Common myeloid progenitor, CD34-positive (primary cell): ENCODE results near the gene DLG4.

Source experiments
- CTCF ChIA-PET: fragments of 350-600 bp; sonication (Branson Sonifier 250); formaldehyde crosslinking; loops from one replicate; lab custom pipeline; 2021; ENCODE audit warnings: antibody characterized with exemption; lab: Charles Lee
- POLR2A ChIA-PET: fragments of 350-600 bp; sonication (Branson Sonifier 250); formaldehyde crosslinking; loops from one replicate; lab custom pipeline; 2021; ENCODE audit warnings: antibody characterized with exemption; lab: Charles Lee
- DNase-seq, 3 donors: peaks; one replicate each; pipeline versions ENCODE4 v3.0.0 to v3.0.0-alpha.2; 2013
- H3K27ac ChIP-seq, 2 experiments: 1 replicate in 1 of 2; 2 replicates in 1 of 2; pipeline ENCODE4 v1.7.0; 2013; ENCODE audit warnings: inconsistent platforms in 2 of 2, low read length in 2 of 2, mild to moderate bottlenecking in 2 of 2, low read depth in 1 of 2, moderate library complexity in 1 of 2; ENCODE audit not compliant: severe bottlenecking in 2 of 2, insufficient read depth in 1 of 2, poor library complexity in 1 of 2
- H3K27me3 ChIP-seq, 5 experiments: replicated peaks in 2 of 5; 1 replicate in 3 of 5; 2 replicates in 2 of 5; pipeline versions ENCODE4 v1.6.1 to v1.7.0; 2013; ENCODE audit warnings: low read length in 4 of 5, mild to moderate bottlenecking in 2 of 5, moderate library complexity in 2 of 5, inconsistent platforms in 1 of 5; ENCODE audit not compliant: insufficient read depth in 5 of 5, control insufficient read depth in 4 of 5
- H3K36me3 ChIP-seq, 4 experiments: 1 replicate in 2 of 4; 2 replicates in 2 of 4; pipeline versions ENCODE4 v1.6.1 to v1.7.0; 2013; ENCODE audit warnings: low read length in 3 of 4, control low read depth in 1 of 4, mild to moderate bottlenecking in 1 of 4; ENCODE audit not compliant: control insufficient read depth in 4 of 4, insufficient read depth in 4 of 4
- H3K4me1 ChIP-seq, 4 experiments: 1 replicate in 3 of 4; 2 replicates in 1 of 4; pipeline versions ENCODE4 v1.6.1 to v1.7.1; 2013; ENCODE audit warnings: low read length in 3 of 4, mild to moderate bottlenecking in 3 of 4, control low read depth in 1 of 4, inconsistent platforms in 1 of 4, moderate library complexity in 1 of 4; ENCODE audit not compliant: control insufficient read depth in 4 of 4, insufficient read depth in 4 of 4; ENCODE audit errors: control extremely low read depth in 1 of 4
- H3K4me3 ChIP-seq, 7 experiments: 1 replicate in 4 of 7; 2 replicates in 3 of 7; pipeline versions ENCODE4 v1.5.1 to v1.7.0; 2013; ENCODE audit warnings: mild to moderate bottlenecking in 7 of 7, low read length in 6 of 7, moderate library complexity in 6 of 7, inconsistent platforms in 2 of 7, low read depth in 2 of 7, control low read depth in 1 of 7; ENCODE audit not compliant: insufficient read depth in 4 of 7, control insufficient read depth in 1 of 7; ENCODE audit errors: extremely low read depth in 1 of 7
- H3K9me3 ChIP-seq, 5 experiments: 1 replicate in 4 of 5; 2 replicates in 1 of 5; pipeline versions ENCODE4 v1.6.1 to v1.7.1; 2013; ENCODE audit warnings: low read length in 4 of 5, mild to moderate bottlenecking in 2 of 5, inconsistent platforms in 1 of 5, low read depth in 1 of 5, moderate library complexity in 1 of 5; ENCODE audit not compliant: control insufficient read depth in 4 of 5, insufficient read depth in 2 of 5; ENCODE audit errors: control extremely low read depth in 1 of 5
- WGBS: methylation state at CpG from one replicate; pipeline ENCODE4 v1.1.5; 2013; ENCODE audit not compliant: insufficient coverage; 5-methylcytosine and 5-hydroxymethylcytosine counted together

DLG4 gene

DNA sequence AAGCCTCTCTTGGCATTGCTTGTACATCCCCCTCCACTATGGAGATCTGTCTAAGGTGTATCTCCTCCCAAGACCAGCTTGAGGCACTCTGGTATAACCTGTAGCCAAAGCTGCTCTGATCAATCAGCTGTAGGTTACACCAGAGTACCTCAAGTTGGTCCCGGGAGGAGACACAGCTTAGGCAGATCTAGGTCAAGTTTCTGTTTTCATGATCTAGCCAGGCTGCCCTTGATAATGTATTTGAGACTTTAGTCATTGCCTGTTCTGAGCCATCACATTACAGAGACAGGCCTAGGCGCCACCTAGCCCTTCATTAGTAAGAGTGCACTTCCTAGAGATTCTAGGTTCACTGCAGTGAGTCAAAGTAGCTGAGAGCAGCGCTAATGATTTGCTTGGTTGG, 71.9 kb downstream of the DLG4 start:
- POLR2A ChIA-PET = no interaction called here

GRCh38 chr17:7146115-7146514, 73.5 kb downstream of the DLG4 start:
- 97% methylated on average over 4 of the region's 6 CpGs for WGBS
- POLR2A ChIA-PET = no interaction called here

More for the DNA sequence above, 71.9 kb downstream of the DLG4 start:
- CTCF ChIA-PET = interaction anchor here (0.9 to 1.6 kb wide), 3 partner anchors 9 to 47 kb away, joined by 4 to 5 read pairs (median 4); no protein-coding TSS in a partner anchor
- WGBS = 100% methylated on average over 2 of the region's 3 CpGs
- no peaks in the 10 kb centered on the region for H3K4me1 ChIP-seq
- H3K36me3 ChIP-seq = no peaks in the 10 kb centered on the region
- no peaks in the 10 kb centered on the region for H3K9me3 ChIP-seq
- no peak overlapping the region for H3K27ac ChIP-seq
- H3K27me3 ChIP-seq = no peaks in the 10 kb centered on the region
- H3K4me3 ChIP-seq = no peak overlapping the region
- DNase-seq = no peak

DNA sequence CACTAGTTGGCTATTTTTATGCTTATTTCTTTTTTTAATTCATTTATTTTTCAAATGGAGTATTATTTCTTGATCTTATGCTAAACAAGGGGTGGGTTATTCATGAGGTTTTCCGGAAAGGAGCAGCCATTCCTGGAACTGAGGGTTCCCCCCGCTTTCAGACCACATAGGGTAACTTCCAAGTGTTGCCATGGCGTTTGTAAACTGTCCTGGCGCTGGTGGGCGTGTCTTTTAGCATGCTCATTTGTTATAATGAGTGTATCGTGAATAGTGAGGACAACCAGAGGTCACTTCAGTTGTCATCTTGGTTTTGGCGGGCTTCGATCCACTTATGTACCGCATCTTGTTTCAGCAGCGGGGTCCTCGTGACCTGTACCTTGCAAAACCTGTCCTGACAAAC, 75.4 kb downstream of the DLG4 start:
- H3K27ac ChIP-seq = no peak overlapping the region
- CTCF ChIA-PET = interaction anchor here (0.6 to 16.2 kb wide), 2 partner anchors 63 to 93 kb away, joined by 4 to 374 read pairs; partner anchors contain the start of gene SLC16A11
- POLR2A ChIA-PET = no interaction called here

More at GRCh38 chr17:7146115-7146514, 73.5 kb downstream of the DLG4 start:
- no peaks in the 10 kb centered on the region for H3K36me3 ChIP-seq
- H3K4me1 ChIP-seq = no peaks in the 10 kb centered on the region
- no peak overlapping the region for H3K4me3 ChIP-seq
- H3K27me3 ChIP-seq = no peaks in the 10 kb centered on the region
- DNase-seq = no peak
- H3K27ac ChIP-seq = no peak overlapping the region
- CTCF ChIA-PET = interaction anchor here (1.4 to 1.5 kb wide), 2 partner anchors 9 to 13 kb away, joined by 3 to 7 read pairs; no protein-coding TSS in a partner anchor
- H3K9me3 ChIP-seq = no peaks in the 10 kb centered on the region

GRCh38 chr17:7141824-7142223, 77.8 kb downstream of the DLG4 start:
- Histone ChIP-seq H3K27ac (no peak overlapping the region), H3K9me3 (no peaks in the 10 kb centered on the region), H3K4me3 (no peak overlapping the region), H3K27me3 (peaks cover 0 to 2% (median 0%) of the 10 kb centered on the region in 5 experiments), H3K36me3 (no peaks in the 10 kb centered on the region), H3K4me1 (peaks cover 0 to 5% (median 4%) of the 10 kb centered on the region in 4 experiments)
- ChIA-PET CTCF (interaction anchor here (0.6 to 16.2 kb wide), 6 partner anchors 8 to 90 kb away, joined by 3 to 374 read pairs (median 6); partner anchors contain the start of gene SLC16A11), POLR2A (no interaction called here)
- WGBS = 92% methylated on average over 6 of the region's 10 CpGs
- DNase-seq = no peak

More for the DNA sequence above, 75.4 kb downstream of the DLG4 start:
- H3K4me1 ChIP-seq = no peaks in the 10 kb centered on the region
- no peaks in the 10 kb centered on the region for H3K36me3 ChIP-seq
- H3K27me3 ChIP-seq = no peaks in the 10 kb centered on the region
- no peak for DNase-seq
- no peaks in the 10 kb centered on the region for H3K9me3 ChIP-seq
- WGBS = 95% methylated on average over 8 of the region's 11 CpGs
- no peak overlapping the region for H3K4me3 ChIP-seq

DNA sequence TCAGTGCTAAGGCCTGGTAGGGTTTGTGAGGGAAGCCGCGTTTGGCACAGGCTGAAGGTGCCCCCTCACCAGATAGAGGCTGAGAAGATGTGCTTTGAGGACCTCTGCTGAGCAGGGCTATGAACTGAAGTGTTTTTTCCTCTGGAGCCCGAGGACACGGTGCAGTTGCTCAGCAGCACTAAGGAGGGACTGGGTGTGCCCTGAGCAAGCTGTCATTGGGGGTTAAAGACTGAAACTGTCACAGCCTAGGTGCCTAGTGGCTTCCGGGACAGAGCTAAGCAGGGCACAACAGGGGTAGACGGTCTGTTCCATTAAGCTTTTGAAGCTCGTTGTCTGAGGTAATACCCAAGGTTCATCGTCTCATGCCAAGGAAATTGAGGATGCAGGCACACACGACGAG, 80.2 kb downstream of the DLG4 start:
- no peaks in the 10 kb centered on the region for H3K9me3 ChIP-seq
- H3K36me3 ChIP-seq = no peaks in the 10 kb centered on the region
- CTCF ChIA-PET = interaction anchor here (1.3 to 16.2 kb wide), 7 partner anchors 9 to 88 kb away, joined by 3 to 374 read pairs (median 4); partner anchors contain the start of gene SLC16A11
- H3K27ac ChIP-seq = no peak overlapping the region
- 93% methylated on average over 9 of the region's 10 CpGs for WGBS
- no peak for DNase-seq
- H3K4me1 ChIP-seq = peaks cover 0 to 7% (median 5%) of the 10 kb centered on the region in 4 experiments
- no peak overlapping the region for H3K4me3 ChIP-seq
- H3K27me3 ChIP-seq = peaks cover 0 to 2% (median 0%) of the 10 kb centered on the region in 5 experiments
- POLR2A ChIA-PET = no interaction called here

GRCh38 chr17:7138800-7139381, 80.7 kb downstream of the DLG4 start:
- H3K9me3 ChIP-seq = no peaks in the 10 kb centered on the region
- H3K4me3 ChIP-seq = no peak overlapping the region
- H3K27ac ChIP-seq = no peak overlapping the region
- peaks cover 0 to 9% (median 7%) of the 10 kb centered on the region in 4 experiments for H3K4me1 ChIP-seq
- no peaks in the 10 kb centered on the region for H3K36me3 ChIP-seq
- WGBS = 67% methylated on average over 2 of the region's 7 CpGs
- ChIA-PET CTCF (interaction anchor here (0.9 to 16.2 kb wide), 8 partner anchors 9 to 87 kb away, joined by 3 to 374 read pairs (median 4); partner anchors contain the start of gene SLC16A11), POLR2A (no interaction called here)
- H3K27me3 ChIP-seq = peaks cover 0 to 2% (median 0%) of the 10 kb centered on the region in 5 experiments
- DNase-seq = no peak
